Measurements from ENCODE around the gene SLC9A8. TPM values are rescaled to one million over a fixed set of nuclear protein-coding genes. Genes with fewer than 3 reads are reported as not detected.

Gene SLC9A8
- total and polyA plus RNA-seq, 9 of the 15 experiments (the other 6 are each of a cell fraction or from before 2014, with no cell fraction given) = 0.56 to 9.7 (median 5.0) TPM

GRCh38 chr20:49812507-49813304 is at the start of gene SLC9A8 (continued):
- TF ChIP-seq, protein P1, sequence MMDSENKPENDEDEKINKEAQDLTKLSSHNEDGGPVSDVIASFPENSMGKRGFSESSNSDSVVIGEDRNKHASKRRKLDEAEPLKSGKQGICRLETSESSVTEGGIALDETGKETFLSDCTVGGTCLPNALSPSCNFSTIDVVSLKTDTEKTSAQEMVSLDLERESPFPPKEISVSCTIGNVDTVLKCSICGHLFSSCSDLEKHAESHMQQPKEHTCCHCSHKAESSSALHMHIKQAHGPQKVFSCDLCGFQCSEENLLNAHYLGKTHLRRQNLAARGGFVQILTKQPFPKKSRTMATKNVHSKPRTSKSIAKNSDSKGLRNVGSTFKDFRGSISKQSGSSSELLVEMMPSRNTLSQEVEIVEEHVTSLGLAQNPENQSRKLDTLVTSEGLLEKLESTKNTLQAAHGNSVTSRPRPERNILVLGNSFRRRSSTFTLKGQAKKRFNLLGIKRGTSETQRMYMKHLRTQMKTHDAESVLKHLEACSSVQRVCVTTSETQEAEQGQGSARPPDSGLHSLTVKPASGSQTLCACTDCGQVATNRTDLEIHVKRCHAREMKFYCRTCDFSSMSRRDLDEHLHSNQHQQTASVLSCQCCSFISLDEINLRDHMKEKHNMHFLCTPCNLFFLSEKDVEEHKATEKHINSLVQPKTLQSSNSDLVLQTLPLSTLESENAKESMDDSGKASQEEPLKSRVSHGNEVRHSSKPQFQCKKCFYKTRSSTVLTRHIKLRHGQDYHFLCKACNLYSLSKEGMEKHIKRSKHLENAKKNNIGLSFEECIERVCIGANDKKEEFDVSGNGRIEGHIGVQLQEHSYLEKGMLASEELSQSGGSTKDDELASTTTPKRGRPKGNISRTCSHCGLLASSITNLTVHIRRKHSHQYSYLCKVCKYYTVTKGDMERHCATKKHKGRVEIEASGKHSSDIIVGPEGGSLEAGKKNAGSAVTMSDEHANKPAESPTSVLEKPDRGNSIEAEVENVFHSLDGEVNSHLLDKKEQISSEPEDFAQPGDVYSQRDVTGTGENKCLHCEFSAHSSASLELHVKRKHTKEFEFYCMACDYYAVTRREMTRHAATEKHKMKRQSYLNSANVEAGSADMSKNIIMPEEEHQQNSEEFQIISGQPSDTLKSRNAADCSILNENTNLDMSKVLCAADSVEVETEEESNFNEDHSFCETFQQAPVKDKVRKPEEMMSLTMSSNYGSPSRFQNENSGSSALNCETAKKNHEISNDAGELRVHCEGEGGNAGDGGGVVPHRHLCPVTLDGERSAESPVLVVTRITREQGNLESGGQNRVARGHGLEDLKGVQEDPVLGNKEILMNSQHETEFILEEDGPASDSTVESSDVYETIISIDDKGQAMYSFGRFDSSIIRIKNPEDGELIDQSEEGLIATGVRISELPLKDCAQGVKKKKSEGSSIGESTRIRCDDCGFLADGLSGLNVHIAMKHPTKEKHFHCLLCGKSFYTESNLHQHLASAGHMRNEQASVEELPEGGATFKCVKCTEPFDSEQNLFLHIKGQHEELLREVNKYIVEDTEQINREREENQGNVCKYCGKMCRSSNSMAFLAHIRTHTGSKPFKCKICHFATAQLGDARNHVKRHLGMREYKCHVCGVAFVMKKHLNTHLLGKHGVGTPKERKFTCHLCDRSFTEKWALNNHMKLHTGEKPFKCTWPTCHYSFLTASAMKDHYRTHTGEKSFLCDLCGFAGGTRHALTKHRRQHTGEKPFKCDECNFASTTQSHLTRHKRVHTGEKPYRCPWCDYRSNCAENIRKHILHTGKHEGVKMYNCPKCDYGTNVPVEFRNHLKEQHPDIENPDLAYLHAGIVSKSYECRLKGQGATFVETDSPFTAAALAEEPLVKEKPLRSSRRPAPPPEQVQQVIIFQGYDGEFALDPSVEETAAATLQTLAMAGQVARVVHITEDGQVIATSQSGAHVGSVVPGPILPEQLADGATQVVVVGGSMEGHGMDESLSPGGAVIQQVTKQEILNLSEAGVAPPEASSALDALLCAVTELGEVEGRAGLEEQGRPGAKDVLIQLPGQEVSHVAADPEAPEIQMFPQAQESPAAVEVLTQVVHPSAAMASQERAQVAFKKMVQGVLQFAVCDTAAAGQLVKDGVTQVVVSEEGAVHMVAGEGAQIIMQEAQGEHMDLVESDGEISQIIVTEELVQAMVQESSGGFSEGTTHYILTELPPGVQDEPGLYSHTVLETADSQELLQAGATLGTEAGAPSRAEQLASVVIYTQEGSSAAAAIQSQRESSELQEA (IDR thresholded peaks at IDR 0.05; ENCODE audit: low read depth) = no peak
- TF ChIP-seq ZBTB26 (CRISPR knock-in tag; IDR thresholded peaks at IDR 0.05) (no peak), HEY1 (CRISPR knock-in tag; IDR thresholded peaks at IDR 0.05; ENCODE audit: borderline replicate concordance) (no peak), TEAD1 (CRISPR knock-in tag; IDR thresholded peaks at IDR 0.05) (no peak), MCM3 (IDR thresholded peaks at IDR 0.05) (no peak), BRF1 (IDR thresholded peaks at IDR 0.05; ENCODE audit: borderline replicate concordance, extremely low read depth, insufficient read length) (no peak), NCOA6 (IDR thresholded peaks at IDR 0.05) (no peak), TCF3 (CRISPR knock-in tag; IDR thresholded peaks at IDR 0.05) (peak; percentile 52; the same call in 1 of the 2 replicates), NFE2L1 (tag; IDR thresholded peaks at IDR 0.05; ENCODE audit: borderline replicate concordance, low read depth) (no peak), KLF13 (tag; IDR thresholded peaks at IDR 0.05; ENCODE audit: borderline replicate concordance, low read depth) (no peak), SAP30 (IDR thresholded peaks at IDR 0.05; ENCODE audit: borderline replicate concordance, insufficient read depth, low read depth, low read length, poor library complexity, severe bottlenecking) (no peak), CEBPG (CRISPR knock-in tag; IDR thresholded peaks at IDR 0.05) (no peak), CEBPG (tag; conservative IDR thresholded peaks at IDR 0.05 in 1 of 2, IDR thresholded peaks at IDR 0.05 in 1 of 2) (no peak), SPI1 (IDR thresholded peaks at IDR 0.05; ENCODE audit: borderline replicate concordance, low read depth, low read length) (no peak)

All from K562 (cell line).